HCT116 (cell line): ENCODE data around the gene PFKP.

Experiments
- CTCF ChIP-seq, 3 experiments: fragments of 200-600 bp in 1 of 3; sonication (generic) in 1 of 3; IDR thresholded peaks in 2 of 3; conservative IDR thresholded peaks in 1 of 3; 2 replicates each; pipeline ENCODE4 v1.5.1; 2012 to 2017; ENCODE audit warnings: low read depth in 2 of 3, low read length in 2 of 3, antibody characterized with exemption in 1 of 3, borderline replicate concordance in 1 of 3, control low read depth in 1 of 3, mild to moderate bottlenecking in 1 of 3, mixed read lengths in 1 of 3, mixed run types in 1 of 3, moderate library complexity in 1 of 3; ENCODE audit not compliant: insufficient read depth in 1 of 3
- POLR2A ChIP-seq: IDR thresholded peaks from 2 replicates; pipeline ENCODE4 v1.7.0; 2011; ENCODE audit warnings: borderline replicate concordance; ENCODE audit not compliant: insufficient read depth, insufficient read length; ENCODE audit errors: extremely low read depth

- TF ChIP-seq CTCF (IDR thresholded peaks at IDR 0.05 in 2 of 3, conservative IDR thresholded peaks at IDR 0.05 in 1 of 3; ENCODE audit: borderline replicate concordance in 1 of 3, insufficient read depth in 1 of 3, low read depth in 2 of 3, low read length in 2 of 3) (no peak), POLR2A (no peak)
Observed at GRCh38 chr10:3027866-3028265, 39.5 kb upstream of the PFKP start.
